Endometrial microvascular endothelial cells (primary cell): Measurements from ENCODE around the gene HS3ST5. TPM values are rescaled to one million over a fixed set of nuclear protein-coding genes. Genes with fewer than 3 reads are reported as not detected.

Source experiments
- in situ Hi-C: cut with HindIII; loops from 2 replicates; pipeline ENCODE4 v1.10.0; 2017; ENCODE audit warnings: low sequenced_read_pairs, low pct_unique_long_range_greater_than_20kb; ENCODE audit errors: inconsistent ontology term
- total RNA-seq: library from RNA; depleted of rRNA; stranded (reverse); fragments of >200 nt; gene quantifications from one replicate; pipeline ENCODE4 v1.2.3, GENCODE V29; 2015; ENCODE audit errors: inconsistent ontology term

HS3ST5 gene
- total RNA-seq, 1 donor from 2014 or later: not detected

DNA sequence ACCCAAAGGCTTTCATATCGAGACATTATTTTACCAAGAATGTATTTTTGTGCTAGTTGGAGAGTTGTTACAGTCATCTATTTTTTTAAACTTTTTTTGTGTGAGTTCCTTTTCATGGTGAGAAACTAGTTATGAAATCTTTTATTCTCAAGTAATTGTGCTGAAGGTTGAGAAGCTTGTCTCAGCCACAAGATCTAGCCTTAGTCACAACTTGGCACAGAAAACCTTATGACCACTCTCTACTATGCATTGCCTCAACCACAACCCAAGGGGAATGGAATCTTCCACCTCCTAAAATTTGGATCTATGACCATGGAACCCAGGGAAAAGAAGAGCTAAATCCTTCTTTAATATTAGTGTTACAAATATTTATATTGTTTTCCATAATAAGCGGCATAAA lies 58.5 kb downstream of the HS3ST5 start:
- in situ Hi-C loops: no loop called here

DNA sequence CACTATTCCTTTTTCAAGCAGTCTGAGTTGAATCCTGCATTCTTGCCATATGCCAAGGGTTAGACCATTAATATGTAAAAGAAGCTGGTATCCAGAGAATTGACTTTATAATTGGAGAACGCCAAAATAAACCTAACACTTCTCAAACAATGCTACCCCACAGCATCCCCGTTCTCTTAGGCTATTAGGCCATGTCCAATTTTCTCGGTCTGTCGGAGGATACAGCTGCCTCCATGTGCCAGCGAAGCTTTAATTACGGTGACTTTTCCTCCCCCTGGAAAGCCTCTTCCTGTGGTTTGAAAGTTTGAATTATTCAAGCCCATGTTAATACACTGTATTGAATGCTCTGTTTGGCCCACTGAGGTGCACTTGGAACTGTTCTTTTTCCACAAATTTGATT lies 60.5 kb downstream of the HS3ST5 start:
- in situ Hi-C loops: no loop called here

DNA sequence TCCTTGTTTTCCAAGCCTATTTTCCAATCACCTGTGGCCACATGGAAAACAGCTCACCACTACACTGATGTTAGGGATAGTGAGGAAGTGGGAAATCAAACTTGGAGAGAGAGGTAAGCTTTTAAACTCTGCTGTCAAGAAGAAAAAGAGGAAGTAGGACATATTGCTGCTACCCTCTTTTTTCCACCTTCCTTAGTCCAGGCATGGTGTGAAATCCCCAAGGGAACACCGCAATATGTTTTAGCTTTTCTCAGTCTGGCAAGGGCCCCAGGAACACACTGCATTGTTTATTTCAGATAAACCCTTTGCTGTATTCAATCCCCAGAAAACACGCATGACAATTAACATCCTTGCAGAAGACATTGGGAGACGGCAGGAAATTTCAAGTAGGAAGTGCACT lies 61.3 kb downstream of the HS3ST5 start:
- in situ Hi-C loops: no loop called here

DNA sequence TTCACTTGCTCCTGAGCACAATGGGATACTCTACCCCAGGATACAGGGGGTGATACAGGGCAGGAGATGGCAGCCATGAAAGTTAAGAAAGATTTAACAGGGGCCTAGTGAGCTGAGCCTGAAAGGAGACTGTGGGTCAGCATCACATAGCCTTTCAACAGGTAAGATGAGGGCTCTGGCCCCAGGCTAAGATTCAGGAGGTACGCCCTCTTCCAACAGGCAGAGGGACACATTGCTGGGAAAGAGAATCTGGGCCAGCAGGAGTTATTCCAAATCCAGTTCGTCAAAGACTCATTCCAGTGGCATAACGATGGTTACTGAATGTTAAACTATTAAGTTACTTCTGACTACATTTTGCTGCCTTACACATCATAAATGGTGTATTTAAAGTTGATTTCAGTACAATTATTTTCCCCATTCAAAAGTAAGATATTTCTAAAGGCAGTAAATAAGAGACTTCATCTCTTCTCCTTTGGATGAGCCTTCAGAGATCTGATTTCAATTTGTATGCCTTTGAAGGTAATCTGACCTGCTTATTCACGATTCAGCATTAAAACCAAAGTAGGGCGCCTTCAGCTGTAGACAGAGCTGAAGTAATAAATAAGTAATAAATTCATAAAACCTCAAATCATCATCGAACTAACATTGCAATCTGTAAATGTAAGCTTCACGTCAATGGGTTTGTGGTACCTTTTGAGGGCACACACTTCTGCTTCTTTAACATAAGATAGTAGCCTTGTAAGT lies 62.4 kb downstream of the HS3ST5 start:
- in situ Hi-C loops: no loop called here

DNA sequence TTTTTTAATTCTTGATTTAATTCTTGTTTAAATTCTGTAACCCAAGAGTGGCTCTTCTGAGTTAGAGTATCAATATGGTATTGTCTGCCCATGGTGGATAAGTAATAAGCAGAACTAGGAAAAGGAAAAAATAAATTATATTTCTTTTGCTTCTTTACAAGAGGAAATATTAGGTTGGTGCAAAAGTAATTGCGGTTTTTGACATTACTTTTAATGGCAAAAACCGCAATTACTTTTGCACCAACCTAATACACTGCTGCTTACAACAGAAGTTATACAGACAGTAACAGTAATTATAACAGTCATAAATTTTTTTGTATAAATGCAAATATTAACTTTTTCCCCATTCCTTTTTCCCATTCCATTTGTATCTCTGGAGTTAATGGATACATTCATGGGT lies 65.6 kb downstream of the HS3ST5 start:
- in situ Hi-C loops: no loop called here

DNA sequence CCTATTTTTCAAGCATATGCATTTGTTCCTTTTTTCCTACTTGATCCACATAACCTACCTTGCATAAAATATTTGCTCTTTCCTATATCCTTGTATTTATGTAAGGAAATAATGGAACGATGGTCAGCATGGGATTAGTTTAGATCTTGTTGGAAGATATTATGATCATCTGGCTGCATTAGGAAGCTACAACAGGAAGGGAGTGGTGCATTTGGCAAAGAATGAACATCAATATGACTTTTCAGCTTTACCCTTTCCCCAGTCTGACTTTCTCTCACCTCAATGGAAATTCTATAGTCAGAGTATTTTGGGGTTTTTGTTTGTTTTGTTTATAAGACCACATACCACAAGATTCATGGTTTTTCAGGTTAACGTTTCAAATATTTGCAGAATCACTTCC lies 66.0 kb downstream of the HS3ST5 start:
- in situ Hi-C loops: no loop called here

DNA sequence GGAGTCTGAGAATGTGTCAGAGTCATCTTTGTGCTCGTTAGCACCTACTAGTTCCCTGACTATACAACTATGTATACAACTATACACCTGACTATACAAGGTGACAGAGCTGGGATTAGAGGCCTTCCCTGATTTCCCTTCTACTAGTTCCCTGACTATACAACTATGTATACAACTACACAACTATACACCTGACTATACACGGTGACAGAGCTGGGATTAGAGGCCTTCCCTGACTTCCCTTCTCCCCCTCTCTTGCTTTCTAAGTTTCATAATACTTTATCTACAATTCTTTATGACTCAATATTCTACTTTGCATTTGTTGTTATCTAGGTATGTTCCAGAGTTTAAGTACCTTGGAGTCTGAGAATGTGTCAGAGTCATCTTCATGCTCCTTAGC lies 68.0 kb downstream of the HS3ST5 start:
- in situ Hi-C loops: no loop called here

DNA sequence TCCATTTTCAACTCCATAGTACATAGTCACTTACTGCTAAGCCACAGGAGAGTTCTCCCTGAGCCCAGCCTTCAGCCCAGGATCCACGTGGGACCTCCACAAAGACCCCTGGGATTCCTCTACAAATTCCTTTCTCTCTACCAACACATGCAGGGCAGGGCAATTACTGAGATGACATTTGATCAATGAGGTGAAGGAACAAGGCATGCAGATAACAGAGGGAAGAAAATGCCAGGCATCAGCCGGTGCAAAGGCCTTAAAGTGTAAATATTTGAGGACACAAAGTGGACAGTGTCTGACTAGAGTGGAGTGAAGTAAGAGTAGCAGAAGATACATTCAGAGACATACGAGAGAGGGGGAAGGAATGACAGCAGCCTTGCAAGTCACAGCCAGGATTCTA lies 70.2 kb downstream of the HS3ST5 start:
- in situ Hi-C loops: no loop called here

DNA sequence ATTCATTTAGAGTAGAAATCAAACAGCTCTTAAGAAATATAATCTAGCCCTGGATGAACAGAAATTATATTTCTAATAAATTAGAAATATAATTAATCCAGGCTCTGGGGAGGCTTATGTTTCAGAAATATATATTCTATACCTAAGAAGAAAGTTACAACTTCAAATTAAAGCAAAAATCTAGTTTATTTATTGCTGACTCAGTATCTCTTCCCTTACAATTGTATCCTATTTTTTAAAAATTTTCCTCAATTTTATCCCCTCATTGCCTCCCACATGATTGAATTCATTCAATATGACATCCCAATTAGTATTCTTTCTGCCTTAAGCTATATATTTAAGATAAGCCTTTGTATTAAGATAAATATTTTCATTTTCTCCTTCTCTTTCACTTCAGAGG lies 71.4 kb downstream of the HS3ST5 start:
- in situ Hi-C loops: no loop called here

DNA sequence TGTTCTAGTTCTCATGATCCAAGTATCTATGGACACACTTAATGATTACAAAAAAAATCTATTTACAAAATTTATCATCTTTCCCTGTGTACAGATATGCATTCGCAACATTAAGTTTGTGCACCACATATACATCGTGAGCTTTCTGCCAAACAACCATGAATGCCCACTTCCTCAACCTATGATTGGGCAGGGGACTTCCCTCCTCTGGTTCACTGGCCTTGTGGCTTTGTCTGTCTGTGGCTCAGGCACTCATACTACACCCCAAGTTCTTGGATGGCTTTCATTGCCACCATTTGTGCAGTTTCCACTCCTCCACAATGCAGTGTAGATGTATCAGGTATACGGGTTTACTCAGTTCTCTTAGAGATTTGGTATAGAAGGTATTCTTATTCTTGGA lies 74.9 kb downstream of the HS3ST5 start:
- in situ Hi-C loops: no loop called here

DNA sequence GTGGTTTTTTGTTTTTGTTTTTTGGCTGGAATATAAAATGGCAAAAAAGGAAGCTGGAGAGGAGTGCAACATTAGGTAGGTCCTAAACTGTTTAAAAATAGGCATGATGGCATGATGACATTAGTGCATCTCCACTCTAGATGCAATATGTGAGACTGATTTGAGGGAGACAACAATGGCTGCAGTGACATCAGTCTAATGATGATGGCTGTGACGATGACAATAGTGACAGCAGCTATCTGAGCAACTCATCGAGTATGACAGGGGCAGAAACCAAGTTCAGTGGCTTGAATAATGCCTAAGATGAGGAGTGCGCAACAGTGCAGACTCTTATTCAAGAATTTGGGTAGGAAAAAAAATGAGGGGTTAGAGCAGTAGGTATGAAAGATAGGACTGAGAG lies 82.0 kb downstream of the HS3ST5 start:
- in situ Hi-C loops: no loop called here

DNA sequence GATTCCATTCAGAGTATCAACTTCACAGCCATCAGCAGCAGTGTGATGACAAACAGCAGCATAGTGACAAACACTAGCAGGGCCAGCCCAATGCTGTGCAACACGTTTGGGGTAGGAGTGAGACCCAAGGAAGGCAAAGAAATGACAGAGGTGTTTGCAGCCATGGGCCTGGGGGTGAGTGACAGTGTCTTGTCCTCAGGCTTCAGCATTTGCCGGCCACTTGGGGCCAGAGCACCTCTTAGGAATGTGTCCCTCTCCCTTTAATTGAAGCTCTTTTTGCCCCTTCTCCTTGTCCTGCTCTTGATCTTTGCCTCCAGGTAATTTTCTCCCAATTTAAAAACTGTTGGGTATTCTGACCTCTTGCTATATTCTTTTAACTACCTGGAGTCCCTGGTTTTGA lies 84.4 kb downstream of the HS3ST5 start:
- in situ Hi-C loops: no loop called here

DNA sequence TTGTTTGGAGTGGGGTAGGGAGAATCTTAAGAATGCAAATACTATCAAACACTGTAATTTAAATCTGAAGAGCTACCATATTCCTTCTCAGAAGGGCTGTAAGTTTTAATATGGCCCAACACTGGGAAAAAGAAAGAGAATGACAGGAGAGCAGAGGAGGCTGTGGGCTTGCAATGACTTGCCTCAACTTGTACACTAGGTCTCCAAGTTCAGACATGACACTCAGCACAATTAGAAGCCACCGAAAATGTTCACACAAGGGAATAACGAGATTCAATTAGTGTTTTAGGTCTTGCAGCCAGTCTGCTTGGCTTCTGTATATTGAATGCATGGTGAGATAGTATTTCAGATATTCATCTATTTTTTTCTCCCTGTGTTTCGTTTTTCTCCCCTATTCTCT lies 89.4 kb downstream of the HS3ST5 start:
- in situ Hi-C loops: no loop called here

DNA sequence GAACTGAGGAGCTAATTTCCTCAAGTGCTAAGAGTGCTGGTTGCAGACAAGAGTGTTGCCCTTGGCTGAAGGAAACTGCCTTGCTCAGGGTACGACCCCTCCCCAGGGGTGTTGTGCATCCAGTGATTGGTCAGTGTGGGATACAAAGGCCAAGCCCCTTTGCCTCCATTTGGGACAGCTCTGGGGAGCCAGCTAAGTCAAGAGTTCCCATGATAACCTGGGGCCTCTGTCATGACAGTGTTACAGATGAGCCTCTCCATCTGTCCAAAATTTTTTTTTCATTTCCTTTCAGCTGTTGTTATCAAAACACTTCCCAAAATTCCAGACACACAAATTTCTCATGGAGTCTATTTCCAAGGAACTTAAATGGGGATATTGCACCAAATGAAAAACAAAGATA lies 93.3 kb downstream of the HS3ST5 start:
- in situ Hi-C loops: no loop called here

DNA sequence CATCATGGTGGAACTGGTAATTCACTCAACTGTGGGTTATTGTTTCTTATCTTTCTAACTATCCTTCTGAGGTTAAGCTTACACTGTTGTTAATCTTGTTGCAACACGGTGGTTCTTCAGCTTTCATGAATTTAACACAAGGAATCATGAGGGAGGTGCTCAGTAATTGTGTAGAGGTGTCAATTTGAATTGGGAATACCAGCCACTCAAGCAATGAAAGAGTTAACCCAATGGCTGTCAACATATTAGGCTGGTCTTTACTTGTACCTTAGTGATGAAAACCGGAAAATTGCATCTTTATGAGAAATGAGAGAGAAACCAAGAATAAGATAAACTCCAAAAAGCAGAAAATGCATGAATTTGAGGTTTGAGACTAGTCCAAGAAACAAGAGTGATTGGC lies 95.7 kb downstream of the HS3ST5 start:
- in situ Hi-C loops: no loop called here

DNA sequence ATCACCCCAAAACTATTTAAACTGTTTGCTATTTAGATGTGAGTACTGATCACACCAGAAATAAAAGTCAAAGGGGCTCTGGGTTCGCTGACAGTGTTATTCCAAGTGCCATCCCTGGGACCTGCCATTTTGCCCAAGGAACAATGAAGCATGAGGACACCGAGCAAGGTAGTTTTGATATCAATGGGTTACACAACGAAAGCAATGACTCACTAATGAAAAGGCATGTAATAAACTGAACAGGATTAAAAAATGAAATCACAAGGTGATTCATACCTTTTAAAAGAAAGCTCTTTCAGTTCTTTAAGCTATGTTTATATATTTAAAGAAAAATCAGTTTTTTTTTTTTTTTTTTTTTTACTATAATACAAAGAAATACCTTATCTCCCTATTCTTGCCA lies 102.0 kb downstream of the HS3ST5 start:
- in situ Hi-C loops: no loop called here

DNA sequence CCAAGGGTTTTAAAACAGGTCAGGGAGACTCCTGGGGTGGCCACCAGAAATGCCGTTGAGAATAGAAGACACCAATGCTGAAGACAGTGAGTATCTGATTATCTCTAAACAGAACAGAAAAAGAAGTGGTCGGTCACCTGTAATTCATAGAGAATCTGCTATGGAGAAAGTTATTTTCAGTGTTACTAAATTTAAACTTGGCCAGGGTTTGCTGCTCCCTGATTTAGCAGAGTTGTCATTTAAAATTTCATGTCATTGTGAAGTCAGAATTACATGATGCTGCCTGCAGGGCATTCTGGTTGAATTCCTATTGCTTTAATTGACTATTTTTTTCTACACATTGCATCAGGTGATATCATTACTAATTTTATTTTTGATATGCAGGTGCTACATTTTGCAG lies 114.1 kb downstream of the HS3ST5 start:
- in situ Hi-C loops: no loop called here

DNA sequence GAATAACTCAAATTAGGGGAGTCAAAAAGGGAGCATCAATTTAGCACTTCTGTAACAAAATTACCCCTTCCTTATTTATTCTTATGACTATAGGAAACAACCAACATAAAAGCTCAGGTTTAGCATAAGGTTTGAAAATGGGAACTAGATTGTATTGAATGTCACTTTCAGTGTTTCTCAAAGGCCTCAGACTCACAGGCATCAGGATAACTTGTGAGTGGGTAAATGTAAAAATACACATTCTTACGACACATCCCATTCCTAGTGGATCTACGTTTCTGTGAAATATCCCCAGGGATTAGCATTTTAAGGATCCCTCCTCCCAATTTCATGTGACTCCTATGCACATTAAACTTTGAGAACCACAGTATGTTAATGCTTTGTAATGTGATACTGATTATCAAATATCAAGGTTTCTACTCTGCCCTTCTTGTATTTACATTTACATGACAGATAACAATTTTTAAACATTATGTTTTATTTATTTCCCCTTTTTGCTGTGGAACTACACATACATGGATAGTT lies 114.8 kb downstream of the HS3ST5 start:
- in situ Hi-C loops: no loop called here

DNA sequence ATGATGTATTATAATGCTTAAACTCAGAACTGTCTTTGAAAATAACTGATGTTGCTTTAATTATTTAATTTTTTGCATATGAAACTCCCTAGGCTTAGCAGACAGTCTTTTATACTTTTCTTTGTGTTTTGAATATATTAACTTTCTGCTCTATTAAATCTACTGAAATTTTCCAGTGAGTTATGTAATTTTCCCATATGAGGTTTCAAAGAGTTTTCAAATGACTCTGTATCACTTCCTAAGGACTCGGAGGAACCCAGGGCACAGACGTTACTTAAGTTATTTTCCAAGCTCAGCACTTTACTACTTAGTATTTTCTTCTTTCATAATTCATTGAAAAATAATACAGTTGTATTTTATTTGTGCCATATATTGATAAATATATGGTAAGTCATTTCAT lies 122.6 kb downstream of the HS3ST5 start:
- in situ Hi-C loops: no loop called here

DNA sequence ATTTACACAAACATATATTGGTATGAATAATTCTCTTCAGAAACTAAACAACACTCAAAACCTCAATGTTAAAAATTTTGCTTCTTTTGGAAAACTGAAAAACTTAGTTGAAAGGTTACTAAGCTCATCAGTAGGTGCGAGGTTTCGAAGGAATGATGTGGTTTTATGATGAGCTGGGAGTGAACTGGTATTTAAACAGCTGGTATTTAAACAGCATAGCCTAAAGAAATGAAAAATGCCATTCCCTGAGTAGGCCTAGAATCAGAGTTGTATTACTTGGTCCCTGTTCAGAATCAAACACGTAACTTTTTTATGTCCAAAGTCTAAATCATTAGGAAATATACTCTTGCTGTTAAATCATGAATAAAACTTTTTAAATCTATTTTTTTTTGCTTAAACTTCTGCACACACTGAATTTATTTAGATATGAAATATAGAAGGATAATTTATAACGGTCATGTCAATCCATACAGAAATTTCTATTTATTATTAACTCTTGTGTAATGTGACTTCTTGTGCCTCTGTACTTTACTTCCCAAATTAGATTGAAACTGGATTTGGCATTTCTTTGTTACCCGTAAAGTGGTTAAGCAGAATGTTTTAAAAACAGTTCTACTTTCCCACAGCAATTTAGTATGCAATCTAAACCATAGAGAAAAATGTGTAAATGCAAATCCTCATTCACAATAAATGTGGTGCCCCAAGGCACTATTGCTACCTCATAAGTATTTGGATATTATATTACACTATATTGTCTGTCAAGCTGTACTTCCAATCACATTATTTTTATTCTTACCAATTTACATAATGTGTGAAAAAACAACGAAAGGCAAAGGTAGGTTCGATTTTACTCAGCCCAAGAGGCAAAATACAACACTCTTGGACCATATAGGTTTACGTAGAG lies 124.1 kb downstream of the HS3ST5 start:
- in situ Hi-C loops: no loop called here
